ENCODE results near the gene CDK14. TPM values are rescaled to one million over a fixed set of nuclear protein-coding genes. Genes with fewer than 3 reads are reported as not detected.

CDK14 gene
- total and polyA plus RNA-seq, 2 of the 8 experiments (the other 6 are each of a cell fraction or from before 2014, with no cell fraction given) = 5.5 to 47.3 TPM

DNA sequence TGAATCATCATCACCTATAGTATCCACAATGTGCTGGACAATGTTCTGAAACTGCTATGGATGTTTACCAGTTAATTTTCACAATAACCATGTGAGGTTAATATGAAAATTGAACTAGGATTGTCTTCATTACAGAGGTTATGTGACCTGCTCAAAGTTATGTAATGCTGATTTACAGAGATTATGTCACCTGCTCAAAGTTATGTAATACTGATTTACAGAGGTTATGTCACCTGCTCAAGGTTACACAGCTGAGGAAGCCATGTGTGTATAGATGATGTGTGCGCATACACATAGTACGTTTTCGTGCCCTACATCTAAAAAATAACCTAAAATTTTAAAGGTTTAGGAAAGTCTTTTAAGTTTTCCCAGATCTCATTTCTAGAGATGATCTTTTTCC, 298.0 kb downstream of the CDK14 start:
- H3K4me2 ChIP-seq (ENCODE audit: insufficient read depth in 1 of 2, low read depth in 2 of 2, low read length in 2 of 2) = no peak overlapping the region
- CTCF ChIA-PET (ENCODE audit: partially characterized antibody) = no interaction called here
- no peaks in the 10 kb centered on the region for H3K27me3 ChIP-seq (replicated peaks in 1 of 4; ENCODE audit: control insufficient read depth in 3 of 4, extremely low read depth in 1 of 4, insufficient read depth in 3 of 4, low read length in 3 of 4)
- WGBS, 2 experiments (ENCODE audit: extremely low coverage in 1 of 2, insufficient coverage in 1 of 2, insufficient read length in 1 of 2, insufficient replicate concordance in 2 of 2, low coverage in 1 of 2, low lambda C conversion rate in 2 of 2, missing lambda C conversion rate in 1 of 2) = 89% methylated on average over 3 of the region's 3 CpGs; no CpG with 5 or more reads in 1 of the 2 experiments
- H2BK20ac ChIP-seq (ENCODE audit: low read length) = no peak overlapping the region
- POLR2A ChIA-PET (ENCODE audit: partially characterized antibody) = no interaction called here
- no peak overlapping the region for H3K9ac ChIP-seq (replicated peaks in 1 of 4; ENCODE audit: extremely low read depth in 1 of 4, low read depth in 3 of 4, low read length in 3 of 4)
- no peak overlapping the region for H2BK120ac ChIP-seq (replicated peaks; ENCODE audit: low read depth, low read length)
- no peak overlapping the region for H3K4ac ChIP-seq (replicated peaks; ENCODE audit: insufficient read length, low read depth, low read length)
- no peak overlapping the region for H3K27ac ChIP-seq (ENCODE audit: low read depth, low read length)
- no peak overlapping the region for H3K18ac ChIP-seq (ENCODE audit: extremely low read depth, low read length)
- FAIRE-seq = no peak
- no peak overlapping the region for H3K23ac ChIP-seq (ENCODE audit: insufficient read length)
- no peaks in the 10 kb centered on the region for H4K20me1 ChIP-seq (replicated peaks in 1 of 2; ENCODE audit: control insufficient read depth in 1 of 2, insufficient read depth in 2 of 2, low read length in 2 of 2)
- no peak overlapping the region for H4K8ac ChIP-seq (ENCODE audit: extremely low read depth, insufficient read depth, low read length)
- no peaks in the 10 kb centered on the region for H3K9me3 ChIP-seq (ENCODE audit: insufficient read depth in 2 of 2, low read depth in 1 of 2, low read length in 1 of 2)
- H3K36me3 ChIP-seq (ENCODE audit: control insufficient read depth in 2 of 4, insufficient read depth in 4 of 4, low read length in 3 of 4) = no peaks in the 10 kb centered on the region
- H3K56ac ChIP-seq (replicated peaks; ENCODE audit: insufficient read length, low read depth, low read length) = no peak overlapping the region
- H4K91ac ChIP-seq (replicated peaks; ENCODE audit: insufficient read length, low read length) = no peak overlapping the region
- H3K4me1 ChIP-seq (replicated peaks in 1 of 4; ENCODE audit: control insufficient read depth in 3 of 4, insufficient read depth in 4 of 4, low read length in 3 of 4) = peaks cover 0 to 3% (median 1%) of the 10 kb centered on the region in 4 experiments; a peak in 2 of 7 replicates
- no peaks in the 10 kb centered on the region for H3K23me2 ChIP-seq (ENCODE audit: low read depth, low read length)
- H3K4me3 ChIP-seq (ENCODE audit: extremely low read depth in 1 of 4, insufficient read depth in 2 of 4, low read depth in 3 of 4, low read length in 4 of 4) = no peak overlapping the region
- no peak overlapping the region for H4K5ac ChIP-seq (ENCODE audit: insufficient read length, low read depth, low read length)
- no peak overlapping the region for H2AK5ac ChIP-seq (ENCODE audit: low read depth, low read length)
- H2BK12ac ChIP-seq (ENCODE audit: low read depth, low read length) = no peak overlapping the region
- TF ChIP-seq BRCA1 (IDR thresholded peaks at IDR 0.05; ENCODE audit: low read depth, low read length) (no peak), RXRA (IDR thresholded peaks at IDR 0.05; ENCODE audit: insufficient read depth, low read depth, low read length) (no peak), SIN3A (conservative IDR thresholded peaks at IDR 0.05 in 1 of 2, IDR thresholded peaks at IDR 0.05 in 1 of 2; ENCODE audit: low read depth in 1 of 2, low read length in 2 of 2) (no peak), SUZ12 (IDR thresholded peaks at IDR 0.05; ENCODE audit: low read length) (no peak), SP2 (IDR thresholded peaks at IDR 0.05; ENCODE audit: low read length) (no peak), RFX5 (IDR thresholded peaks at IDR 0.05; ENCODE audit: borderline replicate concordance, low read depth, low read length) (no peak)
- no peak for DNase-seq (ENCODE audit: low read depth in 1 of 2, low spot score in 2 of 2)
- H3K79me1 ChIP-seq (ENCODE audit: low read depth, low read length) = no peaks in the 10 kb centered on the region
- H3K79me2 ChIP-seq (ENCODE audit: control insufficient read depth in 1 of 2, insufficient read depth in 2 of 2, low read length in 2 of 2) = no peaks in the 10 kb centered on the region
- H2BK15ac ChIP-seq (ENCODE audit: low read length) = no peak overlapping the region
- no peak overlapping the region for H2BK5ac ChIP-seq (ENCODE audit: low read depth, low read length)
- no peak overlapping the region for H2AFZ ChIP-seq (ENCODE audit: low read length)
- H3K14ac ChIP-seq (ENCODE audit: insufficient read length) = no peak overlapping the region
